ENCODE measurements around the gene ARID1B. TPM values are rescaled to one million over a fixed set of nuclear protein-coding genes. Genes with fewer than 3 reads are reported as not detected.

The ARID1B gene
- total and polyA plus RNA-seq, 9 of the 15 experiments (the other 6 are each of a cell fraction or from before 2014, with no cell fraction given) = 12.5 to 50.5 (median 25.8) TPM

DNA sequence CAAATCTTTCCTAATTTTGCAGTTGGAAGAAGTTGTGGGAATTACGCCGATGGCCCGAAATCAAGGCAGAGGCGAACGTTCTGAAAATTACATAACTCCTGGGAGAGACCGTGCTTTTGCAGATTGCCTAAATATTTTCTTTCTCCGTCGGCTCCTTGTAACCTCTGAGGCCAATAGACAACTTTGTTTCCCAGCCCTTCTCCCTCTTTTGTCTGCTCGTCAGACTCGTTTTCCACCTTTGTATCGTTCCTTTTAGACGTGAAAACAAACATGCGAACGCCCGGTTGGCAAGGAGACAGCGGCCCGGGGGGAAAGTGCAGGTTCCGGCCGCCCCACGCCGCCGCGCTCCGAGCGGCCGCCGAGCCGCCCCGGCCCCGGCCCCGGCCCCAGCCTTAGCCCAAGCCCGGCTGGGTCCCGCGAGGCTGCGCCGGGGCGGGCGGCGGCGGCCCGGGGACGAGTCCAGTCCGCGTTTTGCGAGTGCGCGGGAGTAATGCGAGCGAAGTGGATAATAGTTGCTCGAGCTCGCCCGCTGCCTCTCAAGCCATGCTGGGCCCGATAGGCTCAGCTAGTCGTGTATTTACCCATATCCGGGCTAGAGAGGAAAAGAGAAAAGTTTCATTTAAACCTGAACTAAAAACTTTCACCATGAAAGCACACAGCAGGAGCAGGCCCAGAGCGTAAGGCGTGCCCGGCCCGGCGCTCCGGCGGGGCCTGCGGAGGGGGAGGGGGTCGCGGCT, at the start of gene ARID1B (continued):
- TF ChIP-seq, protein P1, sequence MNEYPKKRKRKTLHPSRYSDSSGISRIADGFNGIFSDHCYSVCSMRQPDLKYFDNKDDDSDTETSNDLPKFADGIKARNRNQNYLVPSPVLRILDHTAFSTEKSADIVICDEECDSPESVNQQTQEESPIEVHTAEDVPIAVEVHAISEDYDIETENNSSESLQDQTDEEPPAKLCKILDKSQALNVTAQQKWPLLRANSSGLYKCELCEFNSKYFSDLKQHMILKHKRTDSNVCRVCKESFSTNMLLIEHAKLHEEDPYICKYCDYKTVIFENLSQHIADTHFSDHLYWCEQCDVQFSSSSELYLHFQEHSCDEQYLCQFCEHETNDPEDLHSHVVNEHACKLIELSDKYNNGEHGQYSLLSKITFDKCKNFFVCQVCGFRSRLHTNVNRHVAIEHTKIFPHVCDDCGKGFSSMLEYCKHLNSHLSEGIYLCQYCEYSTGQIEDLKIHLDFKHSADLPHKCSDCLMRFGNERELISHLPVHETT (CRISPR knock-in tag; conservative IDR thresholded peaks at IDR 0.05 in 1 of 2, IDR thresholded peaks at IDR 0.05 in 1 of 2) = peak in 1 of 2 experiments; percentile 90; a peak in 2 of 4 replicates
- TF ChIP-seq TCFL5 (CRISPR knock-in tag; conservative IDR thresholded peaks at IDR 0.05) (no peak), MAFG (tag; conservative IDR thresholded peaks at IDR 0.05) (no peak), SIN3B (IDR thresholded peaks at IDR 0.05; ENCODE audit: low read depth) (no peak), POLR2H (tag; IDR thresholded peaks at IDR 0.05; ENCODE audit: low read depth) (peak; percentile 77; the same call in 1 of the 2 replicates), ZNF699 (CRISPR knock-in tag; IDR thresholded peaks at IDR 0.05; ENCODE audit: insufficient replicate concordance) (no peak), NFXL1 (CRISPR knock-in tag; IDR thresholded peaks at IDR 0.05) (0 out of 2 replicates have a peak, but pooled peaks have one; percentile 68)
- TF ChIP-seq, protein P2, sequence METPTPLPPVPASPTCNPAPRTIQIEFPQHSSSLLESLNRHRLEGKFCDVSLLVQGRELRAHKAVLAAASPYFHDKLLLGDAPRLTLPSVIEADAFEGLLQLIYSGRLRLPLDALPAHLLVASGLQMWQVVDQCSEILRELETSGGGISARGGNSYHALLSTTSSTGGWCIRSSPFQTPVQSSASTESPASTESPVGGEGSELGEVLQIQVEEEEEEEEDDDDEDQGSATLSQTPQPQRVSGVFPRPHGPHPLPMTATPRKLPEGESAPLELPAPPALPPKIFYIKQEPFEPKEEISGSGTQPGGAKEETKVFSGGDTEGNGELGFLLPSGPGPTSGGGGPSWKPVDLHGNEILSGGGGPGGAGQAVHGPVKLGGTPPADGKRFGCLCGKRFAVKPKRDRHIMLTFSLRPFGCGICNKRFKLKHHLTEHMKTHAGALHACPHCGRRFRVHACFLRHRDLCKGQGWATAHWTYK (CRISPR knock-in tag; IDR thresholded peaks at IDR 0.05) = peak; percentile 69; the same call in 1 of the 2 replicates
- TF ChIP-seq, protein P3, sequence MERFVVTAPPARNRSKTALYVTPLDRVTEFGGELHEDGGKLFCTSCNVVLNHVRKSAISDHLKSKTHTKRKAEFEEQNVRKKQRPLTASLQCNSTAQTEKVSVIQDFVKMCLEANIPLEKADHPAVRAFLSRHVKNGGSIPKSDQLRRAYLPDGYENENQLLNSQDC (CRISPR knock-in tag; IDR thresholded peaks at IDR 0.05) = no peak
- TF ChIP-seq, protein P4, sequence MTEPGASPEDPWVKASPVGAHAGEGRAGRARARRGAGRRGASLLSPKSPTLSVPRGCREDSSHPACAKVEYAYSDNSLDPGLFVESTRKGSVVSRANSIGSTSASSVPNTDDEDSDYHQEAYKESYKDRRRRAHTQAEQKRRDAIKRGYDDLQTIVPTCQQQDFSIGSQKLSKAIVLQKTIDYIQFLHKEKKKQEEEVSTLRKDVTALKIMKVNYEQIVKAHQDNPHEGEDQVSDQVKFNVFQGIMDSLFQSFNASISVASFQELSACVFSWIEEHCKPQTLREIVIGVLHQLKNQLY (CRISPR knock-in tag; conservative IDR thresholded peaks at IDR 0.05) = no peak
- TF ChIP-seq, protein P5, sequence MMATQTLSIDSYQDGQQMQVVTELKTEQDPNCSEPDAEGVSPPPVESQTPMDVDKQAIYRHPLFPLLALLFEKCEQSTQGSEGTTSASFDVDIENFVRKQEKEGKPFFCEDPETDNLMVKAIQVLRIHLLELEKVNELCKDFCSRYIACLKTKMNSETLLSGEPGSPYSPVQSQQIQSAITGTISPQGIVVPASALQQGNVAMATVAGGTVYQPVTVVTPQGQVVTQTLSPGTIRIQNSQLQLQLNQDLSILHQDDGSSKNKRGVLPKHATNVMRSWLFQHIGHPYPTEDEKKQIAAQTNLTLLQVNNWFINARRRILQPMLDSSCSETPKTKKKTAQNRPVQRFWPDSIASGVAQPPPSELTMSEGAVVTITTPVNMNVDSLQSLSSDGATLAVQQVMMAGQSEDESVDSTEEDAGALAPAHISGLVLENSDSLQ (IDR thresholded peaks at IDR 0.05) = no peak
- TF ChIP-seq, protein P6, sequence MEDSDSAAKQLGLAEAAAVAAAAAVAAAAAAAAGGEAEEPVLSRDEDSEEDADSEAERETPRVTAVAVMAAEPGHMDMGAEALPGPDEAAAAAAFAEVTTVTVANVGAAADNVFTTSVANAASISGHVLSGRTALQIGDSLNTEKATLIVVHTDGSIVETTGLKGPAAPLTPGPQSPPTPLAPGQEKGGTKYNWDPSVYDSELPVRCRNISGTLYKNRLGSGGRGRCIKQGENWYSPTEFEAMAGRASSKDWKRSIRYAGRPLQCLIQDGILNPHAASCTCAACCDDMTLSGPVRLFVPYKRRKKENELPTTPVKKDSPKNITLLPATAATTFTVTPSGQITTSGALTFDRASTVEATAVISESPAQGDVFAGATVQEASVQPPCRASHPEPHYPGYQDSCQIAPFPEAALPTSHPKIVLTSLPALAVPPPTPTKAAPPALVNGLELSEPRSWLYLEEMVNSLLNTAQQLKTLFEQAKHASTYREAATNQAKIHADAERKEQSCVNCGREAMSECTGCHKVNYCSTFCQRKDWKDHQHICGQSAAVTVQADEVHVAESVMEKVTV (CRISPR knock-in tag; IDR thresholded peaks at IDR 0.05) = 0 out of 2 replicates have a peak, but pooled peaks have one; percentile 6
- TF ChIP-seq, protein P7, sequence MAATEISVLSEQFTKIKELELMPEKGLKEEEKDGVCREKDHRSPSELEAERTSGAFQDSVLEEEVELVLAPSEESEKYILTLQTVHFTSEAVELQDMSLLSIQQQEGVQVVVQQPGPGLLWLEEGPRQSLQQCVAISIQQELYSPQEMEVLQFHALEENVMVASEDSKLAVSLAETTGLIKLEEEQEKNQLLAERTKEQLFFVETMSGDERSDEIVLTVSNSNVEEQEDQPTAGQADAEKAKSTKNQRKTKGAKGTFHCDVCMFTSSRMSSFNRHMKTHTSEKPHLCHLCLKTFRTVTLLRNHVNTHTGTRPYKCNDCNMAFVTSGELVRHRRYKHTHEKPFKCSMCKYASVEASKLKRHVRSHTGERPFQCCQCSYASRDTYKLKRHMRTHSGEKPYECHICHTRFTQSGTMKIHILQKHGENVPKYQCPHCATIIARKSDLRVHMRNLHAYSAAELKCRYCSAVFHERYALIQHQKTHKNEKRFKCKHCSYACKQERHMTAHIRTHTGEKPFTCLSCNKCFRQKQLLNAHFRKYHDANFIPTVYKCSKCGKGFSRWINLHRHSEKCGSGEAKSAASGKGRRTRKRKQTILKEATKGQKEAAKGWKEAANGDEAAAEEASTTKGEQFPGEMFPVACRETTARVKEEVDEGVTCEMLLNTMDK (IDR thresholded peaks at IDR 0.05; ENCODE audit: borderline replicate concordance, insufficient read depth, low read depth, low read length, poor library complexity, severe bottlenecking) = no peak
- TF ChIP-seq, protein P8, sequence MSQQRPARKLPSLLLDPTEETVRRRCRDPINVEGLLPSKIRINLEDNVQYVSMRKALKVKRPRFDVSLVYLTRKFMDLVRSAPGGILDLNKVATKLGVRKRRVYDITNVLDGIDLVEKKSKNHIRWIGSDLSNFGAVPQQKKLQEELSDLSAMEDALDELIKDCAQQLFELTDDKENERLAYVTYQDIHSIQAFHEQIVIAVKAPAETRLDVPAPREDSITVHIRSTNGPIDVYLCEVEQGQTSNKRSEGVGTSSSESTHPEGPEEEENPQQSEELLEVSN (IDR thresholded peaks at IDR 0.05; ENCODE audit: borderline replicate concordance in 1 of 2, extremely low read depth in 1 of 2, insufficient read depth in 1 of 2, insufficient read length in 1 of 2, low read depth in 1 of 2, low read length in 1 of 2, poor library complexity in 1 of 2, severe bottlenecking in 1 of 2) = peak in 1 of 2 experiments; percentile 69
